NOMO-1 (cell line): ENCODE results near the gene SPATA21.
"Not testable (repeated sequence)": the region's sequence is repeated elsewhere in the genome, so short reads cannot be mapped to it uniquely, and the experiment has no call there.

Source experiments
- DNase-seq, 2 experiments: peaks; one replicate each; lab custom pipeline; 2025; ENCODE audit not compliant: unreplicated experiment in 2 of 2; lab: John Stamatoyannopoulos, UW

The SPATA21 gene

DNA sequence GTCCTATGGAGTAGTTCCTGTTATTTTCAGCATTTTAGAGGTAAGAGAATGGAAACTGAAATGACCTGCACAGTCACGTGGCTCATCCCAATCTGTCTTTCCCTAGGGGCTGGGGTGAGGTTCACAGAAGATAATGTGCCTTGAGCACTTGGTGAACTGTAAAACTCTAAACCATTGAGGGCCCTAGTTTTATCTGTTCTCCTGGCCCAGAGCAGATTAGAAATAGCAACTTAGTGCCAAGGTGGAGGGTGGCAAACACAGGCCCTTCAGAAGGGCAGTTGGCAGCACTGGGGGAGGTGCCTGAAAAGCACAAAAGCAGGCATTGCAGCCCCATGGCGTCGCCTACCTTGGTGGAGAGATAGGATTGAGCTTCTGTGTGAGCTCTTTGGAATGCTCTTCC is 17.7 kb upstream of the SPATA21 start:
- DNase-seq = not testable (repeated sequence)

DNA sequence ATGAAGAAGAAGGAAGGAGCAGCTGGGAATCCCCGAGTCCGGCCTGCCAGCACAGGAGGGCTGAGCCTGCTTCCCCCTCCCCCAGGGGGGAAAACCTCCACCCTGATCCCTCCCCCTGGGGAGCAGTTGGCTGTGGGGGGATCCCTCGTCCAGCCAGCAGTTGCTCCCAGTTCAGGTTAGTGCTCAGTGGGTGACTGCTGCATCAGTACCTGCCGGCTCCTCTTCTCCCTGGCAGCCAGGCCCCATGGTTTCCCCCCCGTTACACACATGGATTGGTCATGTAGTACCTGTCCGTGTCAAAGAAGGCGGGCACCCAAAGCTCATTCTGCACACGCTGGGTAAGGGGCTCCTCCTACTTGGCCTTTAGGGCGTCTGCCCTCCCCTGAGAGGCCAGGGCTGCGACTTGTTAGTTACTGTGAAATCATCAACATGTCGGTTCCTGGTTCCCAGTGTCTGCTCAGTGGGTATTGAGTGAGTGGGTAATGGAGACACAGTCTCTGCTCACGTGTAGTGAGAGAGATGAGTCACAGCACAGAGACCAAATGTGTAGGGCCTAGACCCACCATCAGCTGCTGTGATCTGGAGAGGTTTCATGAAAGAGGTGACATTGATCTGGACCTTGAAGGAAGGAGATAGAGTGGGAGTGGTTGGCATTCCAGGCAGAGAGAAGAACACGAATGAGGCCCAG is 14.8 kb upstream of the SPATA21 start:
- no peak for DNase-seq

DNA sequence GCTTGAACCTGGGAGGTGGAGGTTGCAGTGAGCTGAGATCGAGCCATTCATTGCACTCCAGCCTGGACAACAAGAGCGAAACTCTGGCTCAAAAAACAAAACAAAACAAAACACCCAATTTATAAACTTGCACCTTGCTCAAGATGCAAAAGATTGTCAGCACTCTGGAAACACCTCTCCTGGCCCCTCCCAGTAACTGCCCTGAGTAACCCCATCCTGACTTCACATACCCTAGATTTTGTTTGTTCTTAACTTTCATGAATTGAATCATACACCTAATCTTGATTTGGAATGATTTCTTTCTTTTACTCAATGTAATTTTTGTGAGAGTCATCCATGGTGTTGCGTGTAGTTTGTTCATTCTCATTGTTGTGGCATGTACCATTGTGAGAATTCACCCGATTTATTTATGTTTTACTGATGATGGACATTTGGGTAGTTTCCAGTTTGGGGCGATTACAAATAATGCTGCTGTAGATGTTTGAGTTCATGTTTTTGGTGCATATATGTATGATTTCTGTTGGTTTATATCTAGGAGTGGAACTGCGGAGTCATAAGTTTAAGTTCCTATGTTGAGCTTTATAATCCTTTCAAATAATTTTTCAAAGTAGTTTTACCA is 13.7 kb upstream of the SPATA21 start:
- no peak for DNase-seq

DNA sequence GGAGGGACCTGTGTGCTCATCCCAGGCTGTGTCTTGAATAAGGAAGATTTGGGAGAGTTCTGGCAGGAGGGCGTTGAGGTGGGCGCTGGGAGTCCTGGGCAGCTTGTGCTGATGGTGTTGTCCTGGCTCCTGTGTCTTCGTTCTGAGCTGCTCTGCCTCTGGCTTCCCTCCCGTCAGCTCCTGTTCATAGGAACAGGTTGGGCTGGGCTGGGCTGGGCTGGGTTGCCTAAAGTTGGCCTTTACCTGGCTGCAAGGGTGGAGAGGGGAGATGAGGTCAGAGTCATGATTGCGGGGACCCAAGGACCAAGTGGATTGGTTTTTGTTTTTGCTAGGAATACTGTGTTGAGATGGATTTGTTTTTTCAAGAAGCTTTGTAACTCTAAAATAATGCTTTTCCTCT is 12.4 kb upstream of the SPATA21 start:
- no peak for DNase-seq

DNA sequence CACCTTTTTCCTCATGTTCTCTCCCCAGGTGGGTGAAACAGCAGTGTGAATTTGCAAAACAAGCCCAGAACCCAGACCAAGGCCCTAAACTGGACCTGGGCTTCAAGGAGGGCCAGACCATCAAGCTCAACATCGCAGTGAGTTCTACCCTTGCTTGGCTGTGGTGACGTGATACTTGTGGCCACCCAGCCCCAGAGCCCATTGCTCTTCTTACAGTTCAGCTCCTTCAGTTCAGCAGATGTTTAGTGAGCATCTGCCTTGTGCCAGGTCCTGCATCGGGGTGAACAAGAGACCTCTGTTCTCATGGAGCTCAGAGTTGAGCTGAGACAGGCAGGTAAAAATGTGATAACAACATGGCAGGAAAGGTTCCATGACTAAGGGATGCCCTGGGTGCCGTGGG is 11.8 kb upstream of the SPATA21 start:
- no peak for DNase-seq

DNA sequence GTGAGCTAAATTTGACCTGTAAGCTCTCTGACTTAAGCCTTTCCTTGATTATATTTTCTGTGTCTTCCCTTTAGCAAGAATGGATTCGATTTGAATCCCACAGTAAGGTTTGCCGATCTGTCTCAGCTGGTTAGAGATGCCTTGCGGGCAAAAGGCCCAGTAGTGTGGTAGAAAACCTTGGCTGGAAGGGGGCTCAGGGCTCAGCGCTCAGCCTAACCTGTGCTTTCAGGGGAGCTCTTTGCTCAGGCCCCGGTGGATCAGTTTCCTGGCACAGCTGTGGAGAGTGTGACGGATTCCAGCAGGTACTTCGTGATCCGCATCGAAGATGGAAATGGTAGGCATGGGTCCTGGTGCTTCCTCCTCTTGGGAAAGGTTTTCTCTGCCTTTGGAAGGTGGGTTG is 10.4 kb upstream of the SPATA21 start:
- no peak for DNase-seq

DNA sequence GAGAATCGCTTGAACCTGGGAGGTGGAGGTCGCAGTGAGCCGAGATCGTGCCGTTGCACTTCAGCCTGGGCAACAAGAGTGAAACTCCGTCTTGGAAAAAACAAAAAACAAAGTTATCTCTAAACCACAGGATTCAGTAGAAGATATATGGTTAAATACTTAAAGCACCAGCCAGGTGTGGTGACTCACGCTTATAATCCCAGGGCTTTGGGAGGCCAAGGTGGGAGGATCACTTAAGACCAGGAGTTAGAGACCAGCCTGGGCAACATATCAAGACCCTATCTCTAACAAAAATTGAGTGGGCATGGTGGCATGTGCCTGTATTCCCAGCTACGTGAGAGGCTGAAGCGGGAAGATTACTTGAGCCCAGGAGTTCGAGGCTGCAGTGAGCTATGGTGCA is 8.9 kb upstream of the SPATA21 start:
- no peak for DNase-seq

DNA sequence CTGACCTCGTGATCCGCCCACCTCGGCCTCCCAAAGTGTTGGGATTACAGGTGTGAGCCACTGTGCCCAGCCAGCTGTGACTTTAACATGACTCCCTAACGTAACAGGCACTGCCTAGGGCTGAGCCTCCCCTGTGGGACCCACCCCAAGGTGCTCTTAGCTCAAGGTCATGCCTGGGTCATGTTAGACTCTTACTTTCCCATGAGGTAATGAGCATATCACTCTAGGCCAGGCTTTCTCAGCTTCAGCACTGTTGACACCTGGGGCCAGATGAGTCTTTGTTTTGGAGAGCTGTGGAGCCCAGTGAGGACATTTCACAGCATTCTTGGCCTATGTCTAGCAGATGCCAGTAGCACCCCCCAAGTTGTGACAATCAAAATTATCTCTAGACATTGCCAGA is 7.8 kb upstream of the SPATA21 start:
- no peak for DNase-seq

DNA sequence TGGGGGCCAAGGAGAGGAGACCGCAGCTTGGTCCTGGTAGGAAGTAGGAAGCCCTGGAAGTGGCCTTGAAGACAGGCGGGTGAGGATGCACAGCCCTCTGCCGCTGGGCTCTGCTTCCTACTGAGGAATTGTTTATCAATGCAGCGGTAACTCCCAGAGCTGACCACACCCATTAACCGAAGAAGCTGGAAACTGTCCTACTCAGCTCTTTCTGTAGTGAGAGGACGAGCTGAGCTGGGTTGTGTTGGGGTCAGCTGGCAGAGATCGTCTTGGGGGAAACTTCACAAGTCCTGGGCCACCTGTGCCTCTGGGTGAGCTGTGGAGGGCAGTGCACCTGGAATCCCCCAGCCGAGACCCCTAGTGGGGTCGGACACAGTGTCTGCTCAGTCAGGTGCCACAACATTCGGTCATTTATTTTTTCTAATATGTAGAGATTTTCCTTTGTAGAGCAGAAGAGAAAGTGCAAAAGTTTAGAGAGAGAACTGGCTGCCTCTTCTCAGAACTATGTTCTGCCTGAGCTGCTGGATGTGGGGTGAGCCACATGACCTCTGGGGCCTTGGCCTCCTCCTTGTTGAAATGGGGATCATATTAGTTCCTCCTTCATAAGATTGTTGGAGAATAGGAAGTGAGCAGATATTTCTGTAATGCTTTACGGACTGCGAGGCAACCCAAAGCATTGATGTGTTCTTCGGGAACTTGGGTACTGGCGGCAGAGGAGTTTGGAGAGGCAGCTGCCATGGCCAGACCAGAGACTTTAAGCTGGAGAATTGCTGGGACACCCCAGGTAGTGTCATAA is 6.9 kb upstream of the SPATA21 start:
- DNase-seq = no peak

DNA sequence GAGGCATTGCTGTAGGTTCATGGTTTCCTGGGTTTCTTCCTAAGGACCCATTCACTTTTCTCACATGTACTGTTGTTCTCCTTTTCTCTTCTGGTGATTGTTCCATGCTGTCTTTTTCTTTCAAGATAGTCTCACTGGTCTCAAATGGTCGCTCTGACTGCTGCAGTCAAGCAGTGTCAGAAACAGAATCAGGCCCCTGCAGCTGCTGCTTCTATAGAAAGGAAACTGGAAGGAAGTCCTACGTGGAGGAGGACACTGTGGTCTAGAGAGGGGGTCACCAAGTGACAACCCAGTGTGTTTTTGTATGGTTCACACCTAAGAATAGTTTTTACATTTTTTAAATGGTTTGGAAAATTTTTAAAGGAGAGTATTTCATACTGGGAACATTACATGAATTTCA is 5.7 kb upstream of the SPATA21 start:
- no peak for DNase-seq

DNA sequence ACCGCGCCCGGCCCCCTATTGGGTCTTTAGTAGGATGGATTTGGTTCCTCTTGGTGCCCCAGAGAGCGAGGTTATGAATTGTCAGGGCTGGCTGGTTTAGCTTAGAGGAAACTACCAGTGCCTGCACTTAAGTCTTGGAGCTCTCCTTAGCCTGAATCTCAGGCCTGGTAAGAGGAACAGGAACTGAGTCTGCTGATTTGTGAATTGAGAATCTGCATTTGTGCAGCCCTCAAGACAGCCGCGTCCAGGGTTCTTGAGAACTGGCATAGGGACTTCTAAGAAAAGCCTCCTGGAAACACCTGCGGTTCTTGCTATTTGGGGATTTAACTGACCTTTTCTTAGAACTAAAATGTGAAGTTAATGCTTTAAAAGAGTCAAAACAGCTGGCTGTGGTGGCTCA is 5.0 kb upstream of the SPATA21 start:
- DNase-seq = no peak

DNA sequence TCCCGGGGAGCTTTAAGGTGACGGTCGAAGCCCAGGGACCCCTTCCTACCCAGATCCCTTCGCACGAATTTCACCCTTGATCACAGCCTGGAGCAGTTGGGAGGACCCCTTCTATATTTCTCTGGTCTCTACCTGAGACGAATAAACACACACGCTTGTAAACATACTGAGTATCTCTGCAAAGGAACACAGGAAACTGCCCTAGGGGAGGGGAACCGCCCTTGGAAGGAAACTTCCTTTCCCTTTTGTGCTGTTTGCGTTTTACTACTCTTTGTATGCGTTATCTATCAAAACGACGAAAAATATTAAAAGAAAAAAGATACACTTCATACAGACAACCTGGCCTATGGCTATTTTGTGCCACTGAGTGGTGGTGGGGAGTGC is 4.0 kb upstream of the SPATA21 start:
- peak in 1 of 2 experiments; percentile 33 for DNase-seq

DNA sequence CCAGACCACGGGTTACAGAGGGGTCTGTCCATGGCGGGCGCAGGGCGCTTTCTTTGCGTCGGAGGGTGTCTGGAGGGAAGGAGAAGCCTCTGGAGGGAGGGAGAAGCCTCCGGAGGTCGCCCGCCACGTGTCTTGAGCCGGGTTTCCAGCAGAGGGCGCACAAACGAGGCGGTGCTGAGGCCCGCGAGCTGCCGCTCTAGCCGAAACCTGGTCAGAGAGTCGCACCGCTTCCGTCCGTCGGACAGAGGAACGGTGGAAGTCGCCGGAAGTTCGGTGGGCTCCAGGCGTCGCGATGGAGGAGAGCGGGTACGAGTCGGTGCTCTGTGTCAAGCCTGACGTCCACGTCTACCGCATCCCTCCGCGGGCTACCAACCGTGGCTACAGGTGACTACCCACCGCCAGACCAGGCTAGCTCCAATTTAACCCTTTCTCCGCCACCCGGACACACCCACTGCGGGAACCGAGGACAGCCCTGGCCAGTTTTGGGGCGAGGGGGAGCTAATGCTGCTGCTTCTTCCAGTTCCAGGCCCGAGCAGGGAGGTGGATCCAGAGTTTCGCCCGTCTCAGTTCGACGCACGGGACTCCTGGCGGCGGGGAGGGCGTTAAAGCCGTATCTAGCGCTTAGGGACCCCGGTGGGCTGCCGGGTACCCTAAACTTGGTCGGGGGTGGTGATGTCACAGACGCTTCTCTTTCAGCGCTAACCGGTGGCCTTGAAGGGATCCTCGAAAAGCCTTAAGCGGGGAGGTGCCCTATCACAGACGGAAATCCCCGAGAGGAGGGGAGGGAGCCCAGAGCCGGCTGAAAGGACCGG is 3.5 kb upstream of the SPATA21 start, which contains the start of gene NECAP2:
Gene NECAP2 (plus strand): TSS at position 255 of the 812 bp plus-strand sequence. CDS start 38 bp downstream, at position 293.
- peak; percentile 95 for DNase-seq

DNA sequence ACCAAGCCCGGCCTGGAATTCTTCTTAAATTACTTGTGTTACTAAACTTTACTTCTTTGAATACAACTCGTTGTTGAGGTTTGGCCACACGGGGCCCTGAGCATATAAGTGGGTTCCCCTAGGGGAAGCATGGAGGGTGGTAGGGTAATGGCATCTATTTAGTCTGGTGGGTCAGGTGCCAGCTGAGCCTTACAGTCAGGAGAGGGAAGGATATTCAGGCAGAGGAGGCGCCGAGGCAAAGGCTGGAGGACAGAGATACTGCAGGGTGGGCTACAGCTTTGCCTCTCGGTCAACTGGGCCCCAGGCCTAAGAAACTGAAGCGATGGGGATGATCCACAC is 2.9 kb upstream of the SPATA21 start:
- DNase-seq = no peak

DNA sequence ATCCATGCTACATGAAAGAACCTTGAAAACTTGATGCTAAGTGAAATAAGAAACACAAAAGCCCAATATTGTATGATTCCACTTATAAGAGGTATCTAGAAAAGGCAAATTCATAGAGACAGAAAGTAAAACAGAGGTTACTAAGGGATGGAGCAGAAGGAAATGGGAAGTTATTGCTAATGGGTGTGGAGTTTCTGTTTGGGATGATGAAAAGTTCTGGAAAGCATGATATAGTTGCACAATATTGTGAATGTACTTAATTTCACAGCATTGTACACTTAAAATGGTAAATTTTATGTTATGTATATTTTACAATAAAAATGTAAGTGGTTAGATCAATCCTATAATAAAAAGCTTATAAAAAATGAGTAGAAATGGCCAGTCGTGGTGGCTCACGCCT is 1.7 kb upstream of the SPATA21 start:
- DNase-seq = no peak

DNA sequence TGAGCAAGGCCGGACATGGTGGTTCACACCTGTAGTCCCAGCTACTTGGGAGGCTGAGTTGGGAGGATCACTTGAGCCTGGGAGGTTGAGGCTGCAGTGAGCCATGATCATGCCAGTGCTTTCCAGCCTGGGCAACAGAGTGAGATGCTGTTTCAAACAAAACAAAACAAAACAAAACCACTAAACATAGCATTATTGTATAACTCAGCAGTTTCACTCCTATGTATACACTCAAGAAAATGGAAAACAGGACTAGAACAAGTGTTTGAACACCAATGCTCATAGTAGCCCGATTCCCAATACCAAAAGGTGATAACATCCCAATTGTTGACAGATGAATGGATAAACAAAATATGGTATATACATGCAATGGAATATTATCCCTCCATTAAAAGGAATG is 1.3 kb upstream of the SPATA21 start:
- no peak for DNase-seq

DNA sequence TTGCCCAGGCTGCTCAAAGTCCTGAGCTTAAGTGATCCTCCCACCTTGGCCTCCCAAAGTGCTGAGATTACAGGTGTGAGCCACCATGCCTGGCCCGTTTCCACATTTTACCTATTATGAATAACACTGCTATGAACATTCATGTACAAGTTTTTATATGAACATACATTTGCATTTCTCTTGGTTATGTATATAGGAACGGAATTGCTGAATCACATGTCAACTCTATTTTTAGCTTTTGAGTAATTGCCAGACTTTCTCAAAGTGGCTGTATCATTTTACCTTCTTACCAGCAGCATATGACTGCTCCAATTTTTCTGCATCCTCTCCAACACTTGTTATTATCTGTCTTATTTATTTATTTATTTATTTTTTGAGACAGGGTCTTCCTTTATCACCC is 2.7 kb downstream of the SPATA21 start:
- DNase-seq = no peak

DNA sequence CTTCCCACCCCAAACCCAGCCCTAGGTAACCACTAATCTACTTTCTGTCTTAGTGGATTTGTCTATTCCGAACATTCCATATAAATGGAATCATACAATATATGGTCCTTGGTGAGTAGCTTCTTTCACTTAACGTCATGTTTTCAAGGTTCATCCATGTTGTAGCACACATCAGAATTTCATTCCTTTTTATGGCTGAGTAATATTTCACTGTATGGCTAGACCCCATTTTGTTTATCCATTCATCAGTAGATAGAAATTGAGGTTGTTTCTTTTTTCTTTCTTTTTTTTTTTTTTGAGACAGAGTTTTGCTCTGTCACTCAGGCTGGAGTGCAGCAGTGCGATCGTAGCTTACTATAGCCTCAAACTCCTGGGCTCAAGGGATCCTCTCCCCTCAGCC is 3.2 kb downstream of the SPATA21 start:
- no peak for DNase-seq

DNA sequence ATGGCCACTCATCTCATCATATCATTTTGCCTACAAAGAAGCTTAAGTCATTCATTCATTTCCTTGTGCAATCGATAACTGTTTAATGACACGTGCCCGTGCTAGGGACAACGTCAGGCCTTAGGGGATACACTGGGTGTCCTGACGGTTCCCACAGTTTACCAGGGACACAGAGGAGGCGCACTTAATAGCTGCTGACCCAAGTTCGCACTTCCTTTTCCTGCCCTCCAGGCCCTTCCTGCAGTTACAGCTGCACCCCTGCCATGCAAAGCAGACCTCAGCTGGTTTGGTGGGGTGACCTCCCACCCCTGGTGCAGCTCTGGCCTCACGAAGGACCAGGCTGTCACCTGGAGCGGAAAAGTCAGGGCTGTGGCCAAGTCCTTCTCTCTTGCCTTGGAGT is 4.2 kb downstream of the SPATA21 start:
- no peak for DNase-seq

DNA sequence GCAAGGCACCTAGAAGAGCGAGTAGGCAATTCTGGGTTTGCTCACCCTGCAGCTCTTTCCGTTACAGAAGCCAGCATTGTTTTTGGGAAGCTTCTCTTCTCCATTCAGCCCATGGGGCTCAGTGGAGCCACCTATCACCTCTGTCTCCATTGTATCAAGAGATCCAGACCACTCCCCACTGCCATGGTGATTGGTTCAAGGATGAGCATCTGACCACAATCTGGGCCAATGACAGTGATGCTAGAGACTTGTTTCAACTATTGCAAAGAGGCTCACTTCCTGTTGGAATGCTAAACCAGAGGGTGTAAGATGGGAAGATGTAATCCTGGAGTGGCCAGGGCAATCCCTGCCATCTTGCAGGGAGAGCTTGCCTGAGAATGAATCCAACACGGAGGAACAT is 6.6 kb downstream of the SPATA21 start:
- DNase-seq = no peak
